GM18508 (cell line): ENCODE results near the gene STXBP5.
A peak's percentile ranks its signal among the peaks of the same experiment; 100 is the strongest.

Source experiments
- ATAC-seq: cut with Tn5 transposase; IDR thresholded peaks from one replicate; pipeline ENCODE4 v1.9.1; 2021; ENCODE audit warnings: moderate number of reproducible peaks; ENCODE audit not compliant: insufficient read depth, unreplicated experiment

The STXBP5 gene

GRCh38 chr6:147177286-147177685 is 26.9 kb upstream of the STXBP5 start:
- no peak for ATAC-seq

DNA sequence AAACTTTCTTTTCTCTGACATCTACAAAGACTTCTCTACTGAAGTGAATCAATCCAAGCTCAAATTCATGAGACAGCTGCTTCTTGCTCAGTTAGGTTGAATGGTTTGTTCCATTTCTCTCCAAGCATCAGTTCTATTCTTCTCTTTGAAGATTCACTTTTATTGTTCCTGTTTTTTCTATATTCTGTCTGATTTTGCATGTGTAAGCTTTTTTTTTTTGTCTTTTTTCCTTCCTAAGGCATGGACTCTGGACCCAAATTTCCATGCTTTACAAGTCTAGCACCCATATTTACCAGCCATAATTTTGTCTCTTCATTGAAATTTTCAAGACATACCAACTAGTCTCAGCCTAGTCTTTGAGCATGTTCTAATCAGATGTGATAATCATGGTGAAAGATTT is 25.9 kb upstream of the STXBP5 start:
- no peak for ATAC-seq

DNA sequence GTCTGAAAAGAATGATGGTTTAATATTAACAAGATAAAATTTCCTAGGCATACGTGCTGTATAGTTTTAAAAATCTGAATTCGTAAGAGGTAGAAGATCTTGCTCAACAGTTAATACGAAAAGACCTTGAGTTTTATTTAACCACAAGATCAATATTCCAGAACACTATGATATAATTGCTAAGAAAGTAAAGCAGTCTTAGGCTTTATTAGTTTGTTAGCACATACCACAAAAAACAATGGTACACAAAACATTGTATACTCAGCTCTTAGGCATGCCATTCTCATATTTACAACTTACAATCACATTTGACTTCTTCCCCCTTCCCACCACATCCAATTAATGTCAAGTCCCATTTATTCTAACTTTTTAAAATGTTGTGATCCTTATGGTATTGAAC is 24.4 kb upstream of the STXBP5 start:
- ATAC-seq = no peak

- no peak for ATAC-seq
These were observed 23.3 kb upstream of the STXBP5 start for GRCh38 chr6:147180926-147181325.

- no peak for ATAC-seq
These were observed 19.8 kb upstream of the STXBP5 start for GRCh38 chr6:147184379-147184778.

GRCh38 chr6:147185216-147185615 is 19.0 kb upstream of the STXBP5 start:
- ATAC-seq = no peak

DNA sequence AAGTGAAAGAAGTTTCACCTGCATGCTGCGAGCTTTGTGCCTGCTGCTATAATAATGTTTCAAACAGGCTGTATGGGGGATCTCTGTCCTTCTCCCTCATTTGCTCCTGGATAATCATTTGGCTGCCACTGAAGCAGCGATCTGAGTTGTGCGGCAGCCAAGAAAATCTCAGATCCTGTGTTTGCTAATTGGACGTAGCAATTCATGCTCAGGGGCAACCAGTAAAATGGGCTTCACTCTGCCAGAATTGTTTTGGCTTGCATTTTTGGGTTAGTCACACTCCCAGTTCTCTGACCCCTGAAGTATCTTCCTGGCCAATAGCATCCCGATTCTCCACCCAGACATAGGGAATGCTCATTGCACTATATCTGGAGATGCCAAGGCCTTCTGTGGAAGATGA is 13.7 kb upstream of the STXBP5 start:
- no peak for ATAC-seq

DNA sequence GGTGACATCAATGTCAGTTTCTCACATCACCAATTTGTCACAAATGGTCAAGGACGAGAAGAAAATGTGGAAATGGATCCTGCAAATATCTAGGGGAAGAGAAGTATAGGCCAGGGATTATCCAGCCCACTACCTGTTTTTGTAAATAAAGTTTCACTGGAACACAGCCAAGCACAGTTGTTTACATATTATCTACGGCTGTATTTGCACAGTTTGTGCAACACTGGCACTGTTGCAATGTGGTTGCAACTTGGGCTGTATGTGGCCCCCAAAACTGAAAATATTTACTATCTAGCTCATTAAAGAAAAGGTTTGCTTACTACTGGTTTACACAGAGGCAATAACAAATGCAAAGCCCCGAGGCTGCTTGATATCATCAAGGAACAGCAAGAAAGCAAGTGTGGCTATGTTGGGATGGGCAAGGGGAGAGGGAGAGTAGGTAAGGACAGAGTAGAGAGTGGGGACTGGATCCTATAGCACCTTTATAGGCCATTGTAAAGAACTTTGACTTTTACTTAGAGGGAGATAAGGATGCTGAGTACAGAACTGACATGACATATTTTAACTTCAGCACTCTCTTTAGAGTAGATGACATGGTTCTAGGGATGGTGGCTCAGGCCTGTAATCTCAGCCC is 11.8 kb upstream of the STXBP5 start:
- no peak for ATAC-seq

- ATAC-seq = no peak
These were observed 9.4 kb upstream of the STXBP5 start for GRCh38 chr6:147194652-147195411.

- ATAC-seq = peak; percentile 47
These were observed 8.7 kb upstream of the STXBP5 start for GRCh38 chr6:147195510-147195909.

- ATAC-seq = no peak
These were observed 8.2 kb upstream of the STXBP5 start for GRCh38 chr6:147195987-147196386.

GRCh38 chr6:147200711-147201110 is 3.5 kb upstream of the STXBP5 start:
- no peak for ATAC-seq

GRCh38 chr6:147201885-147202515 is 2.2 kb upstream of the STXBP5 start:
- ATAC-seq = peak; percentile 24

DNA sequence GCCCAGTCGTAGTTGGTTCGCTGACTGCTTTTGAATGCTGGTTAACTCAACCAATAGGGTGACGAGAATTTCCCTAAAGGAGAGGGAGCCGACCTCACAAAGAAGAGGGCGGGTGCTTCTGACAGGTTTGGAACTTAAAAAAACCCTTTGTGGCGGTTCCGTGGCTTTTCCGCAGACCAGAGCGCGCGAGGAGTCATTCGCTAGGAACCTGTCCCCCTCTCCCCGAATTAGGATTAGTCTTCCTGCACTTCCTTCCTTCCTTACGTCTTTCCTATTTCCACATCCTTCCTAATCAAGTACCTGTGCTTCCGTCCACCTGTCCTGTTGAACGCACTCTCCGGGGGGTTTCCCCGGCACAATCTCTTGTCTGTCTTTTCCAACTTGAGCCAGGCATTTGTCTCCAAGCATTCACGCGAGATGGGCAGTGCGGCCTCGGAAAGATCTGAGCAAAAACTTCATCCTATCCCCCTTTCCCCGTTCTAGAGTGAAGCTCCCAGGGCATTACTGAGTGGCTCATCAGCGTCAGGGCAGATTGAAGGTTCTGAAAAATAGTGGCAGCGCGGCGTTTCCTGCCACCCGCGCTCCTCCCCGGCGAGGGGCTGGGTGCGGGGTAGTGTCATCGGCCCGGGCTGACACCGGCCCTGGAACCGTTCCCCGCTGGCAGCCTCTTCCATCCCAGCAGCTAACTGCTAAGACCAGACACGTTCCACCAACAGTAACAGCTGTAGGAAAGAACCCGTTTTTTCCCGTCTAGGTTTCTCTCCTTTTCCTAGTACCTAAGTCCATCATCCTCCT is 1.5 kb upstream of the STXBP5 start:
- ATAC-seq = peak; percentile 86

DNA sequence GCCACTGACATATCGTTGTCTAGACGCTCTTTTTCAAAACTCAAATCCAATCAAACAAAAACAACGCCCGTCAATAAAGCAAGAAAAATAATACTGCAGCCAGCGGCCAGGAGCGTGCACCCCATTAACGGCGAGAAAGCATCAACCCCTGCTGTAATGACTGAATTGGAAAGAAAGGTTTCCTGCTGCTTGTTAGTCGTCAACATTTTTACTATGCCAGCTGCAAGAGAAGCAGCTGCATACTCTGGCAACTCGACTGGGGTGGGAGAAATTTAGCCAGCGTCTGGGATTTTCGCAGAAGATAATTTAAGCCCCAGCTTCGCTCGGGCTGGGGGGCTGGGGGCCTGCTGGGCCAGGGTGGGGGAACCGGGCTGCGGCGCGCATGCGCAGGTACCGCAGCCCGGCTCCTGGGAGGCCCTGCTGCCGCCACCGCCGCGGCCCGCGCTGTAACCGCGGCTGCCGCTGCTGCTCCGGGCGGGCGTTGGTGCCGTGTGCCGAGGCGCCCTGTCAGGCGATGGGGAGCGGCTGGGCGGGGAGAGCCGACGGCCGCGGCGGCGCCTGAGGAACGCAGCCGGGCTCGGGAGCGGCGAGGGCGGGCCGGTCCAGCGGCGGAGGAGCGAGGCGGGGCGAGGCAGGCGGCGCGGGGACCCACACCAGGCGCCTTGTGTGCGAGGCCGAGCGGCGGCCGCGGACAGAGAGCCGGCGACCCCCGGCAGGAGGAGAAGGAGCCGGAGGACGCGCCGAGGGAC is 732 bp upstream of the STXBP5 start:
- no peak for ATAC-seq

DNA sequence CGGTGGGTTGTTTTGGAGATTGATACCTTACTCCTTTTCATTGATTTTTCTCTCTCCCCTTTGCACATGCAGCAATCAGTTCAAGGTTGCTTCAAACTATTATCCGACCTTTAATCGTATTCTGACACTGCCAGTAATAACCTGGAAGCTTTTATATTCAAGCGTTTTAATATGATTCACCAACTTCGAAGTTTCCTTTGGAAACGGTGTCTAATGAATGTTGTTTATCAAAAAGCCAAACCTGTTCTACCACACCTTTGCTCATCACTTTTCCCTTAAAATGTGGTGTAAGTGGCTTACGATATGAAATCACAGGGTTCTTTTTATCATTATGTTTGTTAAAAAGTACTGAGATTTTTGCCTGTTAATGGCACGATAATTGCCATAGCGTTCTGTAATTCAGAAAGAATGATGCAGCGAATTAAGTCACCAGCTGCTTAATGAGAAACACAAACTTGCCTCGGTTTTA is 660 bp downstream of the STXBP5 start:
- no peak for ATAC-seq

GRCh38 chr6:147205690-147206600 is 1.7 kb downstream of the STXBP5 start:
- no peak for ATAC-seq

- ATAC-seq = no peak
These were observed 3.1 kb downstream of the STXBP5 start for GRCh38 chr6:147207351-147207750.
